Right lobe of liver (tissue), 6 donors: ENCODE results near the gene CLEC3B. TPM values are rescaled to one million over a fixed set of nuclear protein-coding genes. Genes with fewer than 3 reads are reported as not detected.

ENCODE experiments used
- ATAC-seq, 4 donors: fragments of 200-7000 bp; cut with Tn5 transposase; one replicate each; pipeline ENCODE4 v1.9.1; 2020; ENCODE audit warnings: mild to moderate bottlenecking in 4 of 4, moderate library complexity in 4 of 4
- DNase-seq, 3 donors: peaks; one replicate each; pipeline ENCODE4 v3.0.0-alpha.2; 2020
- H3K27ac ChIP-seq, 3 donors: fragments of 200-600 bp; one replicate each; pipeline ENCODE4 v1.8.0; 2022
- H3K27me3 ChIP-seq, 2 donors: fragments of 200-600 bp; one replicate each; pipeline ENCODE4 v1.8.0; 2022
- H3K36me3 ChIP-seq, 4 donors: fragments of 200-600 bp; sonication (generic) in 1 of 4; one replicate each; pipeline versions ENCODE4 v1.5.1 to v1.8.0; 2017 to 2022; ENCODE audit warnings: control low read depth in 1 of 4
- H3K4me1 ChIP-seq, 4 donors: fragments of 200-600 bp; sonication (generic) in 1 of 4; one replicate each; pipeline versions ENCODE4 v1.5.1 to v1.8.0; 2017 to 2022; ENCODE audit warnings: control low read depth in 1 of 4
- H3K4me3 ChIP-seq, 3 donors: fragments of 200-600 bp; one replicate each; pipeline ENCODE4 v1.8.0; 2022
- H3K9me3 ChIP-seq, 4 donors: fragments of 200-600 bp; sonication (generic) in 1 of 4; one replicate each; pipeline versions ENCODE4 v1.5.1 to v1.8.0; 2017 to 2022; ENCODE audit warnings: control low read depth in 1 of 4
- CTCF ChIP-seq, 4 donors: fragments of 200-600 bp in 3 of 4; fragments of 450-650 bp in 1 of 4; IDR thresholded peaks; one replicate each; pipeline versions ENCODE4 v1.5.1 to v1.8.0; 2016 to 2022; ENCODE audit warnings: antibody characterized with exemption in 4 of 4, mild to moderate bottlenecking in 2 of 4
- POLR2A ChIP-seq: fragments of 450-650 bp; IDR thresholded peaks from one replicate; pipeline ENCODE4 v1.6.1; 2017; ENCODE audit warnings: antibody characterized with exemption, mild to moderate bottlenecking
- WGBS: methylation state at CpG from one replicate; pipeline ENCODE4 v1.1.6; 2018; ENCODE audit warnings: low coverage, low lambda C conversion rate; ENCODE audit not compliant: insufficient coverage; ENCODE audit errors: missing lambda C conversion rate; 5-methylcytosine and 5-hydroxymethylcytosine counted together
- intact Hi-C, 2 donors: fragments of 100-400 bp; cut with DNase I; formaldehyde crosslinking; loops; one replicate each; pipeline versions ENCODE4 v1.11.2 to v1.14.1; 2022
- long read RNA-seq: library from polyadenylated mRNA; unstranded; transcript quantifications from one replicate; pipeline ENCODE4 v2.0.0, GENCODE V29; 2019
- total RNA-seq, 6 experiments: library from RNA; depleted of rRNA in 2 of 6; stranded (reverse); fragments of >200 nt in 2 of 6; fragmentation: NEBNext Ultra II Directional in 3 of 6; extraction: Animal tissue kit (Norgen Biotek cat#: 25700) in 3 of 6; gene quantifications; one replicate each; pipeline versions ENCODE4 v1.1.0 to v1.2.4, GENCODE V29; 2016 to 2023
- donor health status: DM: no; HTN: yes; CAD: no.
- donor health status: DM: no; HTN: no; CAD: no.
- donor health status: DM: no; HTN: no; CAD: no.
- donor health status: DM: no; HTN: yes; CAD: no.
- donor health status: DM: no; HTN: yes; CAD: no.

Gene CLEC3B
- total RNA-seq = 10 to 100 TPM; 14.4 to 22.1 (median 19.6) TPM
- long read RNA-seq = 0 reads

DNA sequence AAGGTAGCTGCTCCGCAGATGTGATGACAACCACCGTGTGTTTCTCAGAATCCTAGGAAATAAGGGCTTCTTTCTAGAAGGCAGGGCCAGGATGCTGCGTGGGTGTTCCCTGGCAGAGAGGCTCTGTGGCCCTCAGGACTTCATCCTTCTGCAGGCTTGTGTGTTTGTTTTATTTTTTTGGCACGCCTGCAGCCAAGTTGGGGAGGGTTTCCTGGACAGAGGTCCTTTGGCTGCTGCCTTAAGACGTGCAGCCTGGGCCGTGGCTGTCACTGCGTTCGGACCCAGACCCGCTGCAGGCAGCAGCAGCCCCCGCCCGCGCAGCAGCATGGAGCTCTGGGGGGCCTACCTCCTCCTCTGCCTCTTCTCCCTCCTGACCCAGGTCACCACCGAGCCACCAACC lies at the start of gene CLEC3B:
Gene CLEC3B (plus strand): TSS at position 266 of the 400 bp plus-strand sequence. CDS start 60 bp downstream, at position 326.
- DNase-seq = peak in 2 of 3 donors; percentile 41 to 55
- Histone ChIP-seq H3K27me3 (no peaks in the 10 kb centered on the region), H3K9me3 (no peaks in the 10 kb centered on the region), H3K4me1 (no peaks in the 10 kb centered on the region), H3K4me3 (peak within 1 kb of the TSS; percentile 8 to 28 (median 16)), H3K36me3 (no peaks in the 10 kb centered on the region), H3K27ac (peak within 1 kb of the TSS in 2 of 3 donors; percentile 15 to 43)
- 20% methylated on average over 3 of the region's 13 CpGs for WGBS
- TF ChIP-seq CTCF (IDR thresholded peaks at IDR 0.05) = no peak
- no peak for TF ChIP-seq POLR2A
- ATAC-seq = peak; percentile 64 to 77 (median 70)
- intact Hi-C loops = no loop called here

DNA sequence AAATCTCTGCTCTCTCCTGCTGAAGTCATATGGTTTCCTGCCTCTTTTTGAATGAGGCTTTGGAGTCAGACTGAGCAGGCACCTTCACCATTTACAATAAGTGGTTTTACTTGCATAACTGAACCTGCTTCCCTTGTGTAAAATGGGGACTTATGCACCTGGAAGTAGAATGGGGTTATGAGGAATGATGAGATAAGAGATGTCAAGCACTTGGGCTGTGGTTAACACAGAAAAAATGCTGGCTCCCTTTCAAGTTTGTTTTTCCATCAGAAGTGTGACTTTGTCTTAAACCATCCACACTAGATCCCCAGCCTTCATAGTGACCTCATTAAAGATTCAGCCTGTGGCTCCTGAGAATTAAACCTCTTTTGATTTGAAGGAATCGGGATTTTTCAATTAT lies 44.9 kb upstream of the CLEC3B start:
- H3K36me3 ChIP-seq = no peaks in the 10 kb centered on the region
- TF ChIP-seq POLR2A (no peak), CTCF (IDR thresholded peaks at IDR 0.05) (no peak)
- no peak for ATAC-seq
- intact Hi-C loops = no loop called here
- H3K27ac ChIP-seq = no peak overlapping the region
- no peaks in the 10 kb centered on the region for H3K27me3 ChIP-seq
- no peaks in the 10 kb centered on the region for H3K9me3 ChIP-seq
- no peak for DNase-seq
- H3K4me3 ChIP-seq = no peak overlapping the region
- 100% methylated on average over 1 of the region's 1 CpG for WGBS
- peaks cover 0 to 26% (median 5%) of the 10 kb centered on the region in 4 donors for H3K4me1 ChIP-seq

GRCh38 chr3:44981751-44982150 lies 44.4 kb upstream of the CLEC3B start:
- DNase-seq = no peak
- intact Hi-C loops = no loop called here
- H3K4me3 ChIP-seq = no peak overlapping the region
- H3K4me1 ChIP-seq = peaks cover 0 to 26% (median 5%) of the 10 kb centered on the region in 4 donors
- no peaks in the 10 kb centered on the region for H3K9me3 ChIP-seq
- ATAC-seq = peak in 1 of 4 donors; percentile 14
- H3K27ac ChIP-seq = no peak overlapping the region
- no peak for TF ChIP-seq CTCF (IDR thresholded peaks at IDR 0.05)
- TF ChIP-seq POLR2A = no peak
- no peaks in the 10 kb centered on the region for H3K36me3 ChIP-seq
- WGBS = 68% methylated on average over 4 of the region's 4 CpGs
- no peaks in the 10 kb centered on the region for H3K27me3 ChIP-seq

DNA sequence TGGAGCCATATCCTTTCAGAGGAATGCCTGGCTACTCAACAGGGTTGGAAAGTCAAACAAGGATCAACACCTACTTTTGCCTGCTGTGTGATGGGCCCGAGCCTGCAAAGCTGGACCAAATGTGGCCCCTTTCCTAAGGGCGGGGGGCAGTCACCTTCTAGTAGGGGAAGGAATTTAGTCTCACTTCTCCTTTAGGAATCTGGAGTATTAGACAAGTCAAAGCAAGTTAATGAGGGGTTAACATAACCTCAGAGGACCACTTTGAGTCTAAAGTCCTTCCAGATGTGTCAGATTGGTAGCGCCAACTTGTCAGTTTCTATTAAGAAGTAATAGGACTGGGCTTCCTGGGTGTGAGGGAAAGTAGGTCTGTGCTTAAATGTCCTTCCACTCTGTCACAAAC lies 43.3 kb upstream of the CLEC3B start:
- no peak overlapping the region for H3K27ac ChIP-seq
- no peaks in the 10 kb centered on the region for H3K36me3 ChIP-seq
- intact Hi-C loops = no loop called here
- ATAC-seq (no peak), DNase-seq (no peak)
- TF ChIP-seq POLR2A = no peak
- no peak for TF ChIP-seq CTCF (IDR thresholded peaks at IDR 0.05)
- no peaks in the 10 kb centered on the region for H3K27me3 ChIP-seq
- WGBS = 57% methylated on average over 1 of the region's 3 CpGs
- peaks cover 0 to 18% (median 5%) of the 10 kb centered on the region in 4 donors for H3K4me1 ChIP-seq
- no peak overlapping the region for H3K4me3 ChIP-seq
- no peaks in the 10 kb centered on the region for H3K9me3 ChIP-seq
